ENCODE measurements around the gene ICOSLG. TPM values are rescaled to one million over a fixed set of nuclear protein-coding genes. Genes with fewer than 3 reads are reported as not detected.

The ICOSLG gene
- total and polyA plus RNA-seq, 2 experiments from 2014 or later: 1.3 to 4.6 TPM

- no peak for TF ChIP-seq CREB1 (CRISPR knock-in tag; IDR thresholded peaks at IDR 0.05; ENCODE audit: low read depth)
- TF ChIP-seq, protein P1, sequence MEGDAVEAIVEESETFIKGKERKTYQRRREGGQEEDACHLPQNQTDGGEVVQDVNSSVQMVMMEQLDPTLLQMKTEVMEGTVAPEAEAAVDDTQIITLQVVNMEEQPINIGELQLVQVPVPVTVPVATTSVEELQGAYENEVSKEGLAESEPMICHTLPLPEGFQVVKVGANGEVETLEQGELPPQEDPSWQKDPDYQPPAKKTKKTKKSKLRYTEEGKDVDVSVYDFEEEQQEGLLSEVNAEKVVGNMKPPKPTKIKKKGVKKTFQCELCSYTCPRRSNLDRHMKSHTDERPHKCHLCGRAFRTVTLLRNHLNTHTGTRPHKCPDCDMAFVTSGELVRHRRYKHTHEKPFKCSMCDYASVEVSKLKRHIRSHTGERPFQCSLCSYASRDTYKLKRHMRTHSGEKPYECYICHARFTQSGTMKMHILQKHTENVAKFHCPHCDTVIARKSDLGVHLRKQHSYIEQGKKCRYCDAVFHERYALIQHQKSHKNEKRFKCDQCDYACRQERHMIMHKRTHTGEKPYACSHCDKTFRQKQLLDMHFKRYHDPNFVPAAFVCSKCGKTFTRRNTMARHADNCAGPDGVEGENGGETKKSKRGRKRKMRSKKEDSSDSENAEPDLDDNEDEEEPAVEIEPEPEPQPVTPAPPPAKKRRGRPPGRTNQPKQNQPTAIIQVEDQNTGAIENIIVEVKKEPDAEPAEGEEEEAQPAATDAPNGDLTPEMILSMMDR (conservative IDR thresholded peaks at IDR 0.05; ENCODE audit: low read depth in 2 of 2): no peak
- no peak for TF ChIP-seq STAT1 (IDR thresholded peaks at IDR 0.05; ENCODE audit: unreplicated experiment)
Measured at GRCh38 chr21:44272284-44272858, 31.6 kb upstream of the ICOSLG start (continued).

GRCh38 chr21:44271558-44272283 is 31.0 kb upstream of the ICOSLG start:
- Mint-ChIP-seq H3K9me3 (no peaks in the 10 kb centered on the region), H3K4me1 (no peaks in the 10 kb centered on the region), H3K36me3 (ENCODE audit: low read depth) (no peaks in the 10 kb centered on the region), H3K27me3 (ENCODE audit: insufficient read depth, low read depth, poor library complexity) (peaks cover 3% of the 10 kb centered on the region), H3K4me3 (no peak overlapping the region), H3K27ac (no peak overlapping the region)
- ATAC-seq (no peak), DNase-seq (ENCODE audit: low spot score) (no peak)
- no peaks in the 10 kb centered on the region for H3K4me1 ChIP-seq (ENCODE audit: insufficient read depth)
- no peak overlapping the region for H3K4me3 ChIP-seq
- H3K27ac ChIP-seq (ENCODE audit: low read depth): no peak overlapping the region
- no peaks in the 10 kb centered on the region for H3K36me3 ChIP-seq (ENCODE audit: insufficient read depth)
- no peaks in the 10 kb centered on the region for H3K79me2 ChIP-seq (replicated peaks; ENCODE audit: insufficient read depth)
- TF ChIP-seq, protein P2, sequence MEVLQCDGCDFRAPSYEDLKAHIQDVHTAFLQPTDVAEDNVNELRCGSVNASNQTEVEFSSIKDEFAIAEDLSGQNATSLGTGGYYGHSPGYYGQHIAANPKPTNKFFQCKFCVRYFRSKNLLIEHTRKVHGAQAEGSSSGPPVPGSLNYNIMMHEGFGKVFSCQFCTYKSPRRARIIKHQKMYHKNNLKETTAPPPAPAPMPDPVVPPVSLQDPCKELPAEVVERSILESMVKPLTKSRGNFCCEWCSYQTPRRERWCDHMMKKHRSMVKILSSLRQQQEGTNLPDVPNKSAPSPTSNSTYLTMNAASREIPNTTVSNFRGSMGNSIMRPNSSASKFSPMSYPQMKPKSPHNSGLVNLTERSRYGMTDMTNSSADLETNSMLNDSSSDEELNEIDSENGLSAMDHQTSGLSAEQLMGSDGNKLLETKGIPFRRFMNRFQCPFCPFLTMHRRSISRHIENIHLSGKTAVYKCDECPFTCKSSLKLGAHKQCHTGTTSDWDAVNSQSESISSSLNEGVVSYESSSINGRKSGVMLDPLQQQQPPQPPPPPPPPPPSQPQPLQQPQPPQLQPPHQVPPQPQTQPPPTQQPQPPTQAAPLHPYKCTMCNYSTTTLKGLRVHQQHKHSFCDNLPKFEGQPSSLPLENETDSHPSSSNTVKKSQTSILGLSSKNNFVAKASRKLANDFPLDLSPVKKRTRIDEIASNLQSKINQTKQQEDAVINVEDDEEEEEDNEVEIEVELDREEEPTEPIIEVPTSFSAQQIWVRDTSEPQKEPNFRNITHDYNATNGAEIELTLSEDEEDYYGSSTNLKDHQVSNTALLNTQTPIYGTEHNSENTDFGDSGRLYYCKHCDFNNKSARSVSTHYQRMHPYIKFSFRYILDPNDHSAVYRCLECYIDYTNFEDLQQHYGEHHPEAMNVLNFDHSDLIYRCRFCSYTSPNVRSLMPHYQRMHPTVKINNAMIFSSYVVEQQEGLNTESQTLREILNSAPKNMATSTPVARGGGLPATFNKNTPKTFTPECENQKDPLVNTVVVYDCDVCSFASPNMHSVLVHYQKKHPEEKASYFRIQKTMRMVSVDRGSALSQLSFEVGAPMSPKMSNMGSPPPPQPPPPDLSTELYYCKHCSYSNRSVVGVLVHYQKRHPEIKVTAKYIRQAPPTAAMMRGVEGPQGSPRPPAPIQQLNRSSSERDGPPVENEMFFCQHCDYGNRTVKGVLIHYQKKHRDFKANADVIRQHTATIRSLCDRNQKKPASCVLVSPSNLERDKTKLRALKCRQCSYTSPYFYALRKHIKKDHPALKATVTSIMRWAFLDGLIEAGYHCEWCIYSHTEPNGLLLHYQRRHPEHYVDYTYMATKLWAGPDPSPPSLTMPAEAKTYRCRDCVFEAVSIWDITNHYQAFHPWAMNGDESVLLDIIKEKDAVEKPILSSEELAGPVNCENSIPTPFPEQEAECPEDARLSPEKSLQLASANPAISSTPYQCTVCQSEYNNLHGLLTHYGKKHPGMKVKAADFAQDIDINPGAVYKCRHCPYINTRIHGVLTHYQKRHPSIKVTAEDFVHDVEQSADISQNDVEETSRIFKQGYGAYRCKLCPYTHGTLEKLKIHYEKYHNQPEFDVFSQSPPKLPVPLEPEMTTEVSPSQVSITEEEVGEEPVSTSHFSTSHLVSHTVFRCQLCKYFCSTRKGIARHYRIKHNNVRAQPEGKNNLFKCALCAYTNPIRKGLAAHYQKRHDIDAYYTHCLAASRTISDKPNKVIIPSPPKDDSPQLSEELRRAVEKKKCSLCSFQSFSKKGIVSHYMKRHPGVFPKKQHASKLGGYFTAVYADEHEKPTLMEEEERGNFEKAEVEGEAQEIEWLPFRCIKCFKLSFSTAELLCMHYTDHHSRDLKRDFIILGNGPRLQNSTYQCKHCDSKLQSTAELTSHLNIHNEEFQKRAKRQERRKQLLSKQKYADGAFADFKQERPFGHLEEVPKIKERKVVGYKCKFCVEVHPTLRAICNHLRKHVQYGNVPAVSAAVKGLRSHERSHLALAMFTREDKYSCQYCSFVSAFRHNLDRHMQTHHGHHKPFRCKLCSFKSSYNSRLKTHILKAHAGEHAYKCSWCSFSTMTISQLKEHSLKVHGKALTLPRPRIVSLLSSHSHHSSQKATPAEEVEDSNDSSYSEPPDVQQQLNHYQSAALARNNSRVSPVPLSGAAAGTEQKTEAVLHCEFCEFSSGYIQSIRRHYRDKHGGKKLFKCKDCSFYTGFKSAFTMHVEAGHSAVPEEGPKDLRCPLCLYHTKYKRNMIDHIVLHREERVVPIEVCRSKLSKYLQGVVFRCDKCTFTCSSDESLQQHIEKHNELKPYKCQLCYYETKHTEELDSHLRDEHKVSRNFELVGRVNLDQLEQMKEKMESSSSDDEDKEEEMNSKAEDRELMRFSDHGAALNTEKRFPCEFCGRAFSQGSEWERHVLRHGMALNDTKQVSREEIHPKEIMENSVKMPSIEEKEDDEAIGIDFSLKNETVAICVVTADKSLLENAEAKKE (CRISPR knock-in tag; IDR thresholded peaks at IDR 0.05): no peak
- TF ChIP-seq POLR2AphosphoS5 (IDR thresholded peaks at IDR 0.05; ENCODE audit: low read depth): no peak
- no peak for TF ChIP-seq REST (IDR thresholded peaks at IDR 0.05; ENCODE audit: unreplicated experiment)
- no peak for TF ChIP-seq EZH2phosphoT487 (IDR thresholded peaks at IDR 0.05; ENCODE audit: unreplicated experiment)
- no peak for TF ChIP-seq CREB1 (CRISPR knock-in tag; IDR thresholded peaks at IDR 0.05; ENCODE audit: low read depth)
- peak overlapping the region; percentile 47; the same call in 1 of the 2 replicates for H2AFZ ChIP-seq
- no peaks in the 10 kb centered on the region for H4K20me1 ChIP-seq (replicated peaks; ENCODE audit: insufficient read depth)
- no peak overlapping the region for H3K4me2 ChIP-seq
- no peaks in the 10 kb centered on the region for H3K27me3 ChIP-seq (ENCODE audit: insufficient read depth)
- H3F3A ChIP-seq (replicated peaks; ENCODE audit: low read depth): no peaks in the 10 kb centered on the region
- H3K9me2 ChIP-seq (ENCODE audit: insufficient read depth): no peaks in the 10 kb centered on the region

All from GM23338 (cell line).